Thyroid gland (tissue), 4 donors: ENCODE measurements around the gene MYH7B. TPM values are rescaled to one million over a fixed set of nuclear protein-coding genes. Genes with fewer than 3 reads are reported as not detected.

Experiments
- DNase-seq, 2 donors: peaks; one replicate each; pipeline ENCODE4 v3.0.0-alpha.2; 2019
- H3K27ac ChIP-seq, 3 donors: fragments of 200-600 bp; sonication (generic); 1 replicate in 2 of 3; 2 replicates in 1 of 3; pipeline ENCODE4 v1.5.1; 2016 to 2019; ENCODE audit warnings: mild to moderate bottlenecking in 1 of 3, moderate library complexity in 1 of 3
- H3K27me3 ChIP-seq: fragments of 200-600 bp; sonication (generic); one replicate; pipeline ENCODE4 v1.5.1; 2019
- H3K36me3 ChIP-seq, 2 donors: fragments of 200-600 bp; sonication (generic); one replicate each; pipeline ENCODE4 v1.5.1; 2016 to 2019
- H3K4me1 ChIP-seq, 2 donors: fragments of 200-600 bp; sonication (generic); one replicate each; pipeline ENCODE4 v1.5.1; 2017 to 2019
- H3K4me3 ChIP-seq, 3 donors: fragments of 200-600 bp; sonication (generic); replicated peaks in 1 of 3; 1 replicate in 2 of 3; 2 replicates in 1 of 3; pipeline ENCODE4 v1.5.1; 2016; ENCODE audit warnings: mild to moderate bottlenecking in 1 of 3
- H3K9me3 ChIP-seq: fragments of 200-600 bp; sonication (generic); one replicate; pipeline ENCODE4 v1.5.1; 2017
- CTCF ChIP-seq, 6 experiments: fragments of 200-600 bp in 3 of 6; fragments of 450-650 bp in 3 of 6; sonication (generic) in 3 of 6; IDR thresholded peaks; one replicate each; pipeline ENCODE4 v1.5.1; 2016 to 2019; ENCODE audit warnings: antibody characterized with exemption in 6 of 6, mild to moderate bottlenecking in 2 of 6, inconsistent platforms in 1 of 6, moderate library complexity in 1 of 6
- POLR2A ChIP-seq, 2 donors: fragments of 450-650 bp; IDR thresholded peaks; one replicate each; pipeline ENCODE4 v1.6.1; 2017; ENCODE audit warnings: antibody characterized with exemption in 2 of 2, mild to moderate bottlenecking in 2 of 2, moderate library complexity in 1 of 2
- WGBS, 2 donors: methylation state at CpG; one replicate each; pipeline ENCODE4 v1.1.5; 2017; 5-methylcytosine and 5-hydroxymethylcytosine counted together
- intact Hi-C: fragments of 100-400 bp; cut with DNase I; formaldehyde crosslinking; loops from one replicate; pipeline ENCODE4 v1.15.1; 2023
- total RNA-seq, 4 donors: library from RNA; depleted of rRNA; stranded (reverse); fragments of >200 nt; gene quantifications; one replicate each; pipeline ENCODE4 v1.2.3, GENCODE V29; 2016

The MYH7B gene
- total RNA-seq, 4 donors from 2014 or later: 0.63 to 2.0 (median 1.4) TPM

GRCh38 chr20:34925341-34925740 is 30.3 kb upstream of the MYH7B start:
- H3K9me3 ChIP-seq: no peaks in the 10 kb centered on the region
- no peak for DNase-seq
- peaks cover 4 to 14% of the 10 kb centered on the region in 2 donors for H3K4me1 ChIP-seq
- intact Hi-C loops: no loop called here
- H3K27me3 ChIP-seq: no peaks in the 10 kb centered on the region
- no peak overlapping the region for H3K4me3 ChIP-seq
- TF ChIP-seq CTCF (IDR thresholded peaks at IDR 0.05): no peak
- no peak for TF ChIP-seq POLR2A (IDR thresholded peaks at IDR 0.05)
- peaks cover 10 to 41% of the 10 kb centered on the region in 2 donors for H3K36me3 ChIP-seq
- WGBS, 2 donors: 97% methylated on average over 3 of the region's 3 CpGs
- no peak overlapping the region for H3K27ac ChIP-seq

- no peak overlapping the region for H3K4me3 ChIP-seq
- H3K27me3 ChIP-seq: no peaks in the 10 kb centered on the region
- TF ChIP-seq POLR2A (IDR thresholded peaks at IDR 0.05): no peak
- TF ChIP-seq CTCF (IDR thresholded peaks at IDR 0.05): no peak
- no peaks in the 10 kb centered on the region for H3K9me3 ChIP-seq
- H3K27ac ChIP-seq: no peak overlapping the region
- whole genome bisulfite sequencing, 2 donors: 86 to 100% methylated on average over 1 of the region's 1 CpG
- intact Hi-C loops: no loop called here
- no peak for DNase-seq
- H3K4me1 ChIP-seq: peaks cover 4 to 14% of the 10 kb centered on the region in 2 donors
- H3K36me3 ChIP-seq: peaks cover 10 to 41% of the 10 kb centered on the region in 2 donors
Observed at GRCh38 chr20:34925981-34926380, 29.7 kb upstream of the MYH7B start.

GRCh38 chr20:34926581-34926980 is 29.1 kb upstream of the MYH7B start:
- no peaks in the 10 kb centered on the region for H3K27me3 ChIP-seq
- TF ChIP-seq POLR2A (IDR thresholded peaks at IDR 0.05) (no peak), CTCF (IDR thresholded peaks at IDR 0.05) (no peak)
- H3K36me3 ChIP-seq: peaks cover 10 to 41% of the 10 kb centered on the region in 2 donors
- intact Hi-C loops: no loop called here
- peaks cover 4 to 14% of the 10 kb centered on the region in 2 donors for H3K4me1 ChIP-seq
- no peak overlapping the region for H3K4me3 ChIP-seq
- no peak overlapping the region for H3K27ac ChIP-seq
- no peaks in the 10 kb centered on the region for H3K9me3 ChIP-seq
- WGBS, 2 donors: 90 to 100% methylated on average over 1 of the region's 1 CpG
- no peak for DNase-seq

GRCh38 chr20:34927736-34928135 is 27.9 kb upstream of the MYH7B start:
- DNase-seq: no peak
- Histone ChIP-seq H3K27ac (no peak overlapping the region), H3K4me3 (no peak overlapping the region), H3K36me3 (peaks cover 10 to 41% of the 10 kb centered on the region in 2 donors), H3K27me3 (no peaks in the 10 kb centered on the region), H3K4me1 (peaks cover 4 to 7% of the 10 kb centered on the region in 2 donors), H3K9me3 (no peaks in the 10 kb centered on the region)
- TF ChIP-seq POLR2A (IDR thresholded peaks at IDR 0.05) (no peak), CTCF (IDR thresholded peaks at IDR 0.05) (no peak)
- WGBS, 2 donors: 100% methylated on average over 1 of the region's 1 CpG; no CpG with 5 or more reads in 1 of the 2 donors
- intact Hi-C loops: no loop called here

GRCh38 chr20:34928411-34928810 is 27.3 kb upstream of the MYH7B start:
- Histone ChIP-seq H3K27ac (no peak overlapping the region), H3K4me3 (no peak overlapping the region), H3K9me3 (no peaks in the 10 kb centered on the region), H3K27me3 (no peaks in the 10 kb centered on the region), H3K36me3 (peaks cover 10 to 37% of the 10 kb centered on the region in 2 donors), H3K4me1 (no peaks in the 10 kb centered on the region)
- intact Hi-C loops: no loop called here
- WGBS, 2 donors: 96 to 100% methylated on average over 2 of the region's 2 CpGs
- no peak for DNase-seq
- TF ChIP-seq CTCF (IDR thresholded peaks at IDR 0.05): no peak
- no peak for TF ChIP-seq POLR2A (IDR thresholded peaks at IDR 0.05)
